ENCODE results near the gene ABCF3.
A peak's percentile ranks its signal among the peaks of the same experiment; 100 is the strongest.

Gene ABCF3

DNA sequence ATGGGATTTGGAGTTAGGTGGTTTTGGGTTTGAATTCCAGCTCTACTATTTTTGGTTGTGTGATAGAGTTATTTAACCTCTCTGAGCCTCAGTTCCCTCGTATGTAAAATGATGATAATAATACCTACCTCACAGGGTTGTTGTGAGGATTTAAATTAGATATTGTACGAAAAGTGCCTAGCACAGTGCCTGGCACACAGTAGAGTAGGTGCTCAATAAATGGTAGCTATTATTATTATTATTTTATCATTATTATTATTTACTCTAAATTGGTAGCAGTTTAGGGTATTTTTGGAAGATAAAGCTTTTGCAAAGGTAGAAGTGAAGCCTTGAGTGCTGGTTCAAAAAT, 12.7 kb upstream of the ABCF3 start:
- no peak for DNase-seq (ENCODE audit: low spot score)
- in situ Hi-C loops (cut with MboI; ENCODE audit: low pct_unique_long_range_greater_than_20kb, low sequenced_read_pairs, unreplicated experiment), result no loop called here
- TF ChIP-seq, protein P1, sequence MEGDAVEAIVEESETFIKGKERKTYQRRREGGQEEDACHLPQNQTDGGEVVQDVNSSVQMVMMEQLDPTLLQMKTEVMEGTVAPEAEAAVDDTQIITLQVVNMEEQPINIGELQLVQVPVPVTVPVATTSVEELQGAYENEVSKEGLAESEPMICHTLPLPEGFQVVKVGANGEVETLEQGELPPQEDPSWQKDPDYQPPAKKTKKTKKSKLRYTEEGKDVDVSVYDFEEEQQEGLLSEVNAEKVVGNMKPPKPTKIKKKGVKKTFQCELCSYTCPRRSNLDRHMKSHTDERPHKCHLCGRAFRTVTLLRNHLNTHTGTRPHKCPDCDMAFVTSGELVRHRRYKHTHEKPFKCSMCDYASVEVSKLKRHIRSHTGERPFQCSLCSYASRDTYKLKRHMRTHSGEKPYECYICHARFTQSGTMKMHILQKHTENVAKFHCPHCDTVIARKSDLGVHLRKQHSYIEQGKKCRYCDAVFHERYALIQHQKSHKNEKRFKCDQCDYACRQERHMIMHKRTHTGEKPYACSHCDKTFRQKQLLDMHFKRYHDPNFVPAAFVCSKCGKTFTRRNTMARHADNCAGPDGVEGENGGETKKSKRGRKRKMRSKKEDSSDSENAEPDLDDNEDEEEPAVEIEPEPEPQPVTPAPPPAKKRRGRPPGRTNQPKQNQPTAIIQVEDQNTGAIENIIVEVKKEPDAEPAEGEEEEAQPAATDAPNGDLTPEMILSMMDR (IDR thresholded peaks at IDR 0.05; ENCODE audit: extremely low read depth, insufficient read depth, missing control alignments), result no peak

DNA sequence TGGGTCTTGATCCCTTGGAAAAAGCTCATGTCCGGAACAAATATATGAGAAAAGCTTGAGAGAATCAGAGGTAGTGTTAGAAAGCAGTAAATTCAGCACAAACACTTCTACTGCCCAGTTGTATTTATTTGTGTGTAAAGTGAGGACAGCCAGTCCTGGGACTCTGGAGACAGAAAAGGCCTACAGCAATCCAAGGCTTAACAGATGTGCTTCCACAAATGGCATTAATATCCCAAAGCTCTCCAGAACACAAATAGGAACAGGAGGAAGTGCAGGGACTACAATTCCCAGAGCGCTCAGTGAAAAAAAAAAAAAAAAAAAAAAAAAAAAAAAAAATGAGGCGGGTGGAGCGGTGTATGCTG, 11.7 kb upstream of the ABCF3 start:
- DNase-seq (ENCODE audit: low spot score), result no peak
- in situ Hi-C loops (cut with MboI; ENCODE audit: low pct_unique_long_range_greater_than_20kb, low sequenced_read_pairs, unreplicated experiment), result no loop called here
- TF ChIP-seq, protein P1 (IDR thresholded peaks at IDR 0.05; ENCODE audit: extremely low read depth, insufficient read depth, missing control alignments), result no peak

DNA sequence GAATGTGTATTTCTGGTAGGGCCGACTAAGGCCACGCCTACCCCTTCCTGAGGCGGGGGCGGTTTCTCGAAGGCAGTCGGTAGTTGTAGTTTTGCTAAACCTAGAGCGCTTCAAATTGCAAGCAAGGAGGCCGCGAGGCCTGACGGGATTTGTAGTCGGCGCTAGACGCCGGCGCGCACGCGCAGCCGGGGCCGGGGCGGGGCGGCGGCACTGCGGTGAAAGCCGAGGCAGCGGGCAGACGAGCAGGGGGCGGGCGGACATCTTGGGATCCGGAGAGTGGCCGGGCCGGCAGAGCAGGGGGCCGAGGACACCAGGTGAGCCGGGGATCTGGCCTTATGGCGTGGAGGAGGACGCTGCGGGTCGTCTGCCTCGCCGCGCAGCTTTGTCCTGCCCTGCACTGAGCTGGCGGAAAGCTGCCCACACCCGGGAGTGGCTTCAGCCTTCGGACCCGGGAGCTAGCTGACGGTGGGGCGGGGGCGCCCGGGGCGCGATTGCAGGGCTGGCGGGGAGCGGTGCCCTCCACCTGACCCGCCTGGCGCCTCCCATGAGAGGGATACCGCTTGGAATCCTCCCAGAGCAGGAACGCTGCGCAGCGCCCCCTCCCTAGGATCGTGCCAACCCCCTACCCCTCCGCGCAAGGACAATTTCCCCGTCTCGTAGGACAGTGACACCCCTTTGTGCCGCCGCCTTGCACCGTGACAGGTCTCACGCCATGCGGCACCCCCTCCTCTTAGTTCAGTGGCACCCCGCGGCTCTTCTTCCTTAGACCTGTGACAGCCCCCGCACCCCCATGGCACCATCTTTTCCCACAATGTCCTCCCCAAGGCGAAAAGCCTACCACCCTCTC, 11.1 kb upstream of the ABCF3 start, which contains the start of gene AP2M1:
Gene AP2M1, plus strand, starts transcription at position 210 of the 847 bp plus-strand sequence. CDS start 2,139 bp downstream, outside the sequence.
- peak; percentile 98 for DNase-seq (ENCODE audit: low spot score)
- in situ Hi-C loops (cut with MboI; ENCODE audit: low pct_unique_long_range_greater_than_20kb, low sequenced_read_pairs, unreplicated experiment), result no loop called here
- TF ChIP-seq, protein P1 (IDR thresholded peaks at IDR 0.05; ENCODE audit: extremely low read depth, insufficient read depth, missing control alignments), result peak; percentile 17

DNA sequence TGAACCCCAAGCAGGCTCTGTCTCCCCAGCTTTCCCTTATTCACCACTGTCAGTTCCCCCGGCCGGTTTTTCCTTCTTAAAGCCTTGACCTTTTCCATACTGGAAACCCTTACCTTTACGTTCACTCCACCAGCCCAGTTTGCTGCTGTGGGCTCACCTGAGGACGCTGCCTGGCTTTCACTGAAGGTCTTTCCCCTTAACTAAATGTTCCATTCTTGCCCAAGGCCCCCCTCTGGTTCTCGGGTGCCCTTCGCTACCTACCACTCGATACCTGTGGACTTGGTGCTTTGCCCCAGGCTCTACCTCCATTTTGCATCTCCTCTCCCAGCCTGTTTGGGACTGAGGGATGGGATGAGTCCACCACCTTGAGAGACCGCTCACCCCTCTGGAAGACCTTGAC, 10.5 kb upstream of the ABCF3 start:
- DNase-seq (ENCODE audit: low spot score), result no peak
- in situ Hi-C loops (cut with MboI; ENCODE audit: low pct_unique_long_range_greater_than_20kb, low sequenced_read_pairs, unreplicated experiment), result no loop called here
- TF ChIP-seq, protein P1 (IDR thresholded peaks at IDR 0.05; ENCODE audit: extremely low read depth, insufficient read depth, missing control alignments), result no peak

DNA sequence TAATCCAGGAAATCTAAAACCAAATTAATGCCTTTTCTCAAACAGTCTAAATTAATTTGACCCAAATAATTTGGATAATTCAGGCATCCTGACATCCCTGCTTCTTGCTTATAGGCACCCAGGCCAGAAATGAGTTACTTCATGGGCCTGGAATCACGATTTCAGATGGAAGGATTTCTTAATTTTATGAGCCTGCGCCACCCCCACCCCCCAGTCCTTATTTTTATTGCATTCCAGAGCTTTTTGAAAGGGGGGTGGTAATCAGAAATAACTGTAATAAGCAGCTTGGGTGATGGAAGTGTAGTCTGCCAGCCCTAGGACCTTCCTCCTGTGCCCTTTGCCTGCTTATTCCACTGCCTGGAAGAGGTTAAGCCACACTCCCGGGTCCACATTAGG, 10.0 kb upstream of the ABCF3 start:
- in situ Hi-C loops (cut with MboI; ENCODE audit: low pct_unique_long_range_greater_than_20kb, low sequenced_read_pairs, unreplicated experiment), result no loop called here
- TF ChIP-seq, protein P1 (IDR thresholded peaks at IDR 0.05; ENCODE audit: extremely low read depth, insufficient read depth, missing control alignments), result no peak
- DNase-seq (ENCODE audit: low spot score), result no peak

DNA sequence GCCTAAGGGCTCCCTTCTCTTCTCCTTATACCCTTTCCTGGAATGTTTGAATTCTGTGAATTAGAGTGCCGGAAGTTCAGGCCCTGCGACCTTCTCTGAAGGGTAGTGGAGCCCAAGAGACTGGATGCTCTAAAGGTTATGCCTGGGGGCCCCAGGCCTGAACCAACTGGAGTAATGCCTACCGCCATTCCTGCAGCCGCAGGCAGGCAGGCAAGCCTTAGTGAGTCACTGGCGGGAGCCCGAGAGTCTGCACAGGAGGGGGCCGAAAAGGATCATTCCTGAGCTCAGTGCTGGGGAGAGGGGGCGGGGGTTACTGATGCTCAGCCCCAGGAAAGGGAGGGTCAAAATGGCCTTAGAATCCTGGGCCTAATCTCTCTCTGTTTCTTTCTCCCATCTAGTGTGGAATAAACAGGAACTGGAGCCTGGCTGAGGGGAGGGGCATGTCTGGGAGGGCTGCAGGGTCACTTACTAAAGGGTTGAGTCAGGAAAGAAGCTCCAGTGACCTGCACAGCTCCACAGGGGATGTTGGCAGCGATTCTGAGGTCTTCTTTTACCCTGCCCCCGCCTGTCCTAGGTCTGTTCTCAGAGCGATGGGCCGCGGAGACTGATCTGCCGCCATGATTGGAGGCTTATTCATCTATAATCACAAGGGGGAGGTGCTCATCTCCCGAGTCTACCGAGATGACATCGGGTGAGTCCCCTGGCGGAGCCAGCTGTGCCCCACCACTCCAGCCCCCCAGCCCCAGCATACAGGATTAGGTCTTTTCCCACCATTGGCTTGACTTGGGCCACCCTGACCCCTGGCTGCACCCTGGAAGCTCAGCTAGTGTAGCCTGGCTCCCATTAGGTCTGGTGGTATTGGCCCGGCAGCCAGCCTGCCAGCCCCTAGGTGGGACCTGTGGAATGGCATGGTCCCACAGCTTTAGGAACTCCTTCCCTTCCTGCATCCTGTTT, 9.3 kb upstream of the ABCF3 start:
- TF ChIP-seq, protein P1 (IDR thresholded peaks at IDR 0.05; ENCODE audit: extremely low read depth, insufficient read depth, missing control alignments), result no peak
- in situ Hi-C loops (cut with MboI; ENCODE audit: low pct_unique_long_range_greater_than_20kb, low sequenced_read_pairs, unreplicated experiment), result no loop called here
- DNase-seq (ENCODE audit: low spot score), result no peak

Measured in GM13977 (cell line).